Right atrium auricular region (tissue), 2 donors: ENCODE data around the gene GINS1. TPM values are rescaled to one million over a fixed set of nuclear protein-coding genes. Genes with fewer than 3 reads are reported as not detected.

Experiments
- DNase-seq: peaks from one replicate; pipeline ENCODE4 v3.0.0-alpha.2; 2019; ENCODE audit warnings: low spot score
- H3K27ac ChIP-seq, 2 donors: fragments of 200-600 bp; sonication (generic); 1 replicate in 1 of 2; 2 replicates in 1 of 2; pipeline ENCODE4 v1.5.1; 2016 to 2019
- H3K27me3 ChIP-seq, 2 donors: fragments of 200-600 bp; sonication (generic); one replicate each; pipeline versions ENCODE4 v1.5.1 to v1.6.0; 2017 to 2019
- H3K36me3 ChIP-seq: fragments of 200-600 bp; sonication (generic); one replicate; pipeline ENCODE4 v1.5.1; 2016
- H3K4me1 ChIP-seq, 2 donors: fragments of 200-600 bp; sonication (generic); one replicate each; pipeline versions ENCODE4 v1.5.1 to v1.6.0; 2017 to 2019
- H3K4me3 ChIP-seq, 2 donors: fragments of 200-600 bp; sonication (generic); 1 replicate in 1 of 2; 2 replicates in 1 of 2; pipeline ENCODE4 v1.5.1; 2017 to 2019; ENCODE audit warnings: mild to moderate bottlenecking in 1 of 2, moderate library complexity in 1 of 2
- H3K9me3 ChIP-seq, 2 donors: fragments of 200-600 bp; sonication (generic); one replicate each; pipeline ENCODE4 v1.5.1; 2019
- total RNA-seq, 2 donors: library from RNA; depleted of rRNA; stranded (reverse); fragments of >200 nt; gene quantifications; one replicate each; pipeline ENCODE4 v1.1.0, GENCODE V29; 2016
- TF ChIP-seq, protein P1 (sequence below), 2 donors: fragments of 200-600 bp; sonication (generic); IDR thresholded peaks; one replicate each; pipeline ENCODE4 v1.5.1; 2019; ENCODE audit warnings: antibody characterized with exemption in 2 of 2

Gene GINS1
- total RNA-seq, 2 donors from 2014 or later = 0.33 to 0.35 TPM

DNA sequence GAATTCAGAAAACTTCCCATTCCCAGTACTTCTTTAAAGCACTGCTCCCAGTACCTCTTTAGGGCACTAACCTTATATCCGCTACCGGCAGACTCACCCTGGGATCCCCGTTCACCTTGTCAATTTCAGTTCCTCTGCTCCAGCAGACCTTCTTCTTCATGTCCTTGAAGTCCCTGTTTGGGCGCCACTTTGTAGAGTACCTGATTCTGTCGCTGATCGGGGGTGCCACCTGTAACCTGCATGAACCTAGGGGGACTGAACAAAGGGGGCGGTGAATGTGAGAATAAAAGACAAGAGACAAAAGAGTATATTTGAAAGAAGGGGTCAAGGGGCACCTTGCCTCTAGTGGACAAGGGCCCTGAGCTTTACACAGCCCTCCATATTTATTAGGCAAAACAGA, 4.9 kb upstream of the GINS1 start:
- Histone ChIP-seq H3K4me1 (peaks cover 0 to 5% of the 10 kb centered on the region in 2 donors), H3K9me3 (peaks cover 6 to 31% of the 10 kb centered on the region in 2 donors), H3K4me3 (no peak overlapping the region), H3K27me3 (no peaks in the 10 kb centered on the region), H3K27ac (no peak overlapping the region), H3K36me3 (no peaks in the 10 kb centered on the region)
- TF ChIP-seq, protein P1, sequence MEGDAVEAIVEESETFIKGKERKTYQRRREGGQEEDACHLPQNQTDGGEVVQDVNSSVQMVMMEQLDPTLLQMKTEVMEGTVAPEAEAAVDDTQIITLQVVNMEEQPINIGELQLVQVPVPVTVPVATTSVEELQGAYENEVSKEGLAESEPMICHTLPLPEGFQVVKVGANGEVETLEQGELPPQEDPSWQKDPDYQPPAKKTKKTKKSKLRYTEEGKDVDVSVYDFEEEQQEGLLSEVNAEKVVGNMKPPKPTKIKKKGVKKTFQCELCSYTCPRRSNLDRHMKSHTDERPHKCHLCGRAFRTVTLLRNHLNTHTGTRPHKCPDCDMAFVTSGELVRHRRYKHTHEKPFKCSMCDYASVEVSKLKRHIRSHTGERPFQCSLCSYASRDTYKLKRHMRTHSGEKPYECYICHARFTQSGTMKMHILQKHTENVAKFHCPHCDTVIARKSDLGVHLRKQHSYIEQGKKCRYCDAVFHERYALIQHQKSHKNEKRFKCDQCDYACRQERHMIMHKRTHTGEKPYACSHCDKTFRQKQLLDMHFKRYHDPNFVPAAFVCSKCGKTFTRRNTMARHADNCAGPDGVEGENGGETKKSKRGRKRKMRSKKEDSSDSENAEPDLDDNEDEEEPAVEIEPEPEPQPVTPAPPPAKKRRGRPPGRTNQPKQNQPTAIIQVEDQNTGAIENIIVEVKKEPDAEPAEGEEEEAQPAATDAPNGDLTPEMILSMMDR (IDR thresholded peaks at IDR 0.05) = no peak
- DNase-seq = no peak

DNA sequence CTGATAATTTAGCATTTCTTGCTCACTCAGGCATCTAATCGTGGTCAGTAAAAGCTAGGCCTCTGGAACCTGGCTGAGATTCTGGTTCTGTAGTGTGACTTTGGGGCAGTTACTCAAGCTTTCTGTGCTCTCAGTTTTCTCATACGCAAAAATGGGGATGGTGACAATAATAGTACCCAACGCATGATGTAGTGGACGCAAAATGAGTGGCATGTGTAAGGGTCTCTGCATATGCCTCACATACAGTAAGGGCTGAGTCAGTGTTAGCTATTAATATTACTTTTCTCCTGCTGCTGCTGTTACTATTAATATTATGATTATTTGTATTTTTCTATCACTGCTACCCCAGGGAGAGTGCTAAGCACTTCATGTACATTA, 686 bp downstream of the GINS1 start:
- H3K27ac ChIP-seq = peak overlapping the region in 1 of 2 donors; percentile 46
- TF ChIP-seq, protein P1 (IDR thresholded peaks at IDR 0.05) = no peak
- peak overlapping the region; percentile 45 to 70 for H3K4me3 ChIP-seq
- H3K9me3 ChIP-seq = peaks cover 4 to 14% of the 10 kb centered on the region in 2 donors
- DNase-seq = no peak
- H3K27me3 ChIP-seq = no peaks in the 10 kb centered on the region
- H3K4me1 ChIP-seq = peaks cover 0 to 15% of the 10 kb centered on the region in 2 donors
- no peaks in the 10 kb centered on the region for H3K36me3 ChIP-seq

DNA sequence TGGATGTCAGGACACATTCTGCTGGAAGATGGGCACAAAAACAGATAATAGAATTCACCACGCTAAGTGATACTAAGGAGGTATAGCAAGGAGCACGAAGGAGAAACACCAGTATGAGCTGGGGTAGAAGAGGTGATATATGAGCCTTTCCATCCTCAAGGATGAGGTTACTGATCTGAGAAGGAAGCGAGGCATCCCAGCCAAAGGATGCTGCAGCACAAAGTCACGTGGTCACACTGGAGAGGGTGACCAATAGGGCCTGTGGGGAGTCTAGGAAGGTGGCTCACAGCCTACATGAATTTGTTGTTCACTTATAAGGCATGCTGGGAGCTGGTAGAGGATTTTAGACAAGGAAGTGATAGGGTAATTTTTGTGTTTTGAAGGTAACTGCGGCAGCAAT, 1.4 kb downstream of the GINS1 start:
- Histone ChIP-seq H3K9me3 (peaks cover under 1 to 8% of the 10 kb centered on the region in 2 donors), H3K36me3 (no peaks in the 10 kb centered on the region), H3K27me3 (no peaks in the 10 kb centered on the region), H3K4me3 (no peak overlapping the region), H3K27ac (no peak overlapping the region), H3K4me1 (peaks cover 0 to 15% of the 10 kb centered on the region in 2 donors)
- TF ChIP-seq, protein P1 (IDR thresholded peaks at IDR 0.05) = no peak
- no peak for DNase-seq

DNA sequence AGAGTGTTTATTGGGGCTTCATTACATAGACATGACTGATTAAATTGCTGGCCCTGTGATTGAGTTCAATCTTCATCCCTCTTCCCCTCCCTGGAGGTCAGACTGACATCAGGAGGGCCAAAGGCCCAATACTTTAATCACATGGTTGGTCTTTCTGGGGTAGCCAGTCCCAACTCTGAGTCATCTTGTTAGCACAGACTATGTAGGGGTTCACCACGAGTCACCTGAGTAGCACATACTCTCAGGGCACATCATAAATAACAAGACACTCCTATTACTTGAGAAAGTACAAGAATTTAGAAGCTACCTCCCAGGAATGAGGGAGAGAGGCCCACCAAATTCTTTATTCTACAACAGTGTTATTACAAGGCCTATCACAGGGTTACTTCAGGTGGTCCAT, 11.3 kb downstream of the GINS1 start:
- no peaks in the 10 kb centered on the region for H3K27me3 ChIP-seq
- no peaks in the 10 kb centered on the region for H3K4me1 ChIP-seq
- H3K4me3 ChIP-seq = no peak overlapping the region
- no peaks in the 10 kb centered on the region for H3K36me3 ChIP-seq
- DNase-seq = no peak
- TF ChIP-seq, protein P1 (IDR thresholded peaks at IDR 0.05) = no peak
- no peak overlapping the region for H3K27ac ChIP-seq
- H3K9me3 ChIP-seq = no peaks in the 10 kb centered on the region

DNA sequence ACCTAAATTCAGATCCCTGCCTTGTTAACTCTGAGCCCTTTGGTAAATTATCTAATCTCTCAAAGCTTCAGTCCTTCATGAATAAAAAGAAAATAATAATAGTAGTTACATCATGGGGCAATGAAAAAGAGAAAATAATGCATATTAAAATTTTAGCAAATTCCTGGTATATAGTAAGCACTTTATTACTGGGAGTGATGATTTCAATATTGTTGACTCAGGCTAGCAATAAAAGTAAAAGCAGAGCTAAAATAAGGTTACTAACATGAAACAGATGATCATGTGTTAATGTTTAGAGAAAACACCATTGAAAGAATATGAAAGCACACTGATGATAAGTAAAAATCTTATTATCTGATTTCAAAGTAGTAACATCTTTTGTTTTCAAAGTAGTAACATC, 13.6 kb downstream of the GINS1 start:
- H3K36me3 ChIP-seq = no peaks in the 10 kb centered on the region
- no peak for DNase-seq
- TF ChIP-seq, protein P1 (IDR thresholded peaks at IDR 0.05) = no peak

DNA sequence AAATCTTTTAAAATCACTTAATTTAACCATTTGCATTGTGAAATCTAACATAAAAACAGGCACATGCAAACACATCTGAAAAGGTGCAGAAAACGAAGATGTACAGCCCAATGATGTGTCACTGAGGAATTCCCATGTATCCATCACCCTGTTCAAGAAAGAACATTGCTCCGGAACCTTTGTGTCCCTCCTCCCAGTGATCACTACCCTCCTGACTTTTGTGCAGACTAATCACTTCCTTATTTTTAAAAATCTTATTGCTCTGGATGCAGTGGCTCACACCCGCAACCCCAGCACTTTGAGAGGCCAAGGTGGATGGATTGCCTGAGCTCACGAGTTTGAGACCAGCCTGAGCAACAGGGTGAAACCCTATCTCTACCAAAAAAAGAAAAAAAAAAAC, 14.6 kb downstream of the GINS1 start:
- Histone ChIP-seq H3K4me1 (no peaks in the 10 kb centered on the region), H3K9me3 (no peaks in the 10 kb centered on the region), H3K27ac (no peak overlapping the region), H3K27me3 (no peaks in the 10 kb centered on the region), H3K36me3 (no peaks in the 10 kb centered on the region), H3K4me3 (no peak overlapping the region)
- TF ChIP-seq, protein P1 (IDR thresholded peaks at IDR 0.05) = no peak
- DNase-seq = no peak

More for the DNA sequence above, 13.6 kb downstream of the GINS1 start:
- Histone ChIP-seq H3K9me3 (no peaks in the 10 kb centered on the region), H3K4me1 (no peaks in the 10 kb centered on the region), H3K27ac (no peak overlapping the region), H3K4me3 (no peak overlapping the region), H3K27me3 (no peaks in the 10 kb centered on the region)
